Non-pigmented ciliary epithelial cell (primary cell): ENCODE data around the gene GAPT.

Experiments
- DNase-seq: peaks from one replicate; pipeline ENCODE4 v3.0.0-alpha.2; 2010; ENCODE audit warnings: low read depth

Gene GAPT

GRCh38 chr5:58462154-58462553 is 29.1 kb upstream of the GAPT start:
- no peak for DNase-seq

- DNase-seq, result no peak
These were observed 28.5 kb upstream of the GAPT start for GRCh38 chr5:58462623-58463230.

GRCh38 chr5:58466939-58467338 is 24.3 kb upstream of the GAPT start:
- no peak for DNase-seq

DNA sequence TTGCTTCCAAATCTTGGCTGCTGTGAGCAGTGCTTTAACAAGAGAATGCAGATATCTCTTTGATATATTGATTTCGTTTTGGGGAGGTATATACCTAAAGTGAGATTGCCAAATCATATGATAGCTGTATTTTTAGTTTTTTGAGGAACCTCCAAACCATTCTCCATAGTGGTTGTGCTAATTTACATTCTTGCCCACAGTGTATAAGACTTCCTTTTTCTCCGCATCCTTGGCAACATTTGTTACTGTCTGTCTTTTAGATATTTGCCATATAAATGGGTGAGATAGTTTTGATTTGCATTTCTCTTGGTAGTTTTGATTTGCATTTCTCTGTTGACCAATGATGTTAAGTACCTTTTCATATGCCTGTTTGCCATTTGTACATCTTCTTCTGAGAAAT is 21.3 kb upstream of the GAPT start:
- DNase-seq, result no peak

GRCh38 chr5:58475404-58475803 is 15.8 kb upstream of the GAPT start:
- no peak for DNase-seq

DNA sequence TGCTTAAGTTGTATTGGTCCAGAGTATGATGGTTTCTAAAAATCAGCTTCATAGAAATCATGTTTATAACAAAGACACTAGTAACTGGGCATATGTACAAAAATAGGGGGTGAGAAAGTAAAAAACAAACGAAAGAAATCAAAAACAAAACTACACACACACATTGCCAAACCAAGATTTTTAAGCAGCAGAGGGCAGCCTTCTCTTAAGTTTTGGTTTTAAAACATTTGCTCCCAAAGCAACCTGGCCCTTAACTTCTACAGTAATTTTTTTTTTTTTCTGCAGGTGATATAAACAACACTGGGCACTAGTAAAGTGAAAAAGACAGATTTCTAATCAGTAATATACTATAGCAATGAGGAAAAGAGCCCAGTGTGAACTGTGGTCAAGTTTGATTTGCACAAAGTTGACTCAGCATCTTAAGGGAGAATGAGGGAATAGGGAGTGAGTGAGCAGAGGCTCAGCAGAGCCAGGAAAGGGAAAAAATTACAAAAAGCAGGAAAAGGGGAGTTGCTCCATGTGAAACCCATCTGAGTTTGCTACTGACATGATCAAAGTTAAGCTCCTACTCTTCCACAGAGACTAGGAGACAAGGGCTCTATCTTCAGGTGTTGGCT is 13.4 kb upstream of the GAPT start:
- no peak for DNase-seq

- no peak for DNase-seq
These were observed 10.1 kb upstream of the GAPT start for GRCh38 chr5:58481066-58481676.

DNA sequence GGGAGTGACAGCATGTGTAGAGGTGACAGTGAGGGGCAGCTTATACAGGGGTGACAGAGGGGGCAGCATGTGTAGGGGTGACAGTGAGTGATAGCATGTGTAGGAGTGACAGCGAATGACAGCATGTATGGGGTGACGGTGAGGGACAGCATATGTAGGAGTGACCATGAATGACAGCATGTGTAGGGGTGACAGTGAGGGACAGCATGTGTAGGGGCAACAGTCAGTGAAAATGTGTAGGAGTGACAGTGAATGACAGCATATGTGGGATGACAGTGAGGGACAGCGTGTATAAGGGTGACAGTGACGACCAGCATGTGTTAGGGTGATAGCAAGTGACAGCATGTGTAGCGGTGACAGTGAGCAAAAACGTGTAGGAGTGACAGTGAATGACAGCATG is 9.4 kb upstream of the GAPT start:
- no peak for DNase-seq

DNA sequence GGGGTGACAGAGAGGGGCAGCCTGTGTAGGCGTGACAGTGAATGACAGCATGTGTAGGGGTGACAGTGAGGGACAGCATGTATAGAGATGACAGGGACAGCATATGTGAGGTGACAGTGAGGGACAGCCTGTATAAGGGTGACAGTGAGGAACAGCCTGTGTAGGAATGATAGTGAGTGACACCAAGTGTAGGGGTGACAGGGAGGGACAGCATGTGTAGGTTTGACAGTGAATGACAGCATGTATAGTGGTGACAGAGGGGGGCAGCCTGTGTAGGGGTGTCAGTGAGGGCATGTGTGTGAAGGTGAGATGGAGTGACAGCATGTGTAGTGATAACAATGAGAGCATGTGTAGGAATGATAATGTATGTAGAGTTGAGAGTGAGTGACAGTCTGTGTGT is 8.7 kb upstream of the GAPT start:
- DNase-seq, result no peak

DNA sequence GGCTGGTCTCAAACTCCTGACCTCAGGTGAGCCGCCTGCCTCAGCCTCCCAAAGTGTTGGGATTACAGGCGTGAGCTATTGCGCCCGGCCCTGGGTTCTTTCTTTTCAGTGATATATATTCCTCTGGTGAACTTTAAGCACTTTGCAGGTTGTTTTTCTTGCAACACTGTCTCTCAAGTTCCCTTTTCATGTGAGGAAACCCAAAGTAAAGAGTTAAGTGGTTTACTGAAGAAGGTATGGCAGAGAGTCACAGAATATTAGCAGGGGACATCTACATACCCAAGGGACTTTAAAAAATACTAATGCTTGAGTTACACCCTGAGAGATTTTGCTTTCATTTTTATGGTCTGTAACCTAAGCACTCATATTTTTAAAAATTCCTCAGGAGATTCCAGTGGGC is 6.7 kb upstream of the GAPT start:
- DNase-seq, result no peak

- DNase-seq, result no peak
These were observed 4.9 kb upstream of the GAPT start for GRCh38 chr5:58486290-58486689.

DNA sequence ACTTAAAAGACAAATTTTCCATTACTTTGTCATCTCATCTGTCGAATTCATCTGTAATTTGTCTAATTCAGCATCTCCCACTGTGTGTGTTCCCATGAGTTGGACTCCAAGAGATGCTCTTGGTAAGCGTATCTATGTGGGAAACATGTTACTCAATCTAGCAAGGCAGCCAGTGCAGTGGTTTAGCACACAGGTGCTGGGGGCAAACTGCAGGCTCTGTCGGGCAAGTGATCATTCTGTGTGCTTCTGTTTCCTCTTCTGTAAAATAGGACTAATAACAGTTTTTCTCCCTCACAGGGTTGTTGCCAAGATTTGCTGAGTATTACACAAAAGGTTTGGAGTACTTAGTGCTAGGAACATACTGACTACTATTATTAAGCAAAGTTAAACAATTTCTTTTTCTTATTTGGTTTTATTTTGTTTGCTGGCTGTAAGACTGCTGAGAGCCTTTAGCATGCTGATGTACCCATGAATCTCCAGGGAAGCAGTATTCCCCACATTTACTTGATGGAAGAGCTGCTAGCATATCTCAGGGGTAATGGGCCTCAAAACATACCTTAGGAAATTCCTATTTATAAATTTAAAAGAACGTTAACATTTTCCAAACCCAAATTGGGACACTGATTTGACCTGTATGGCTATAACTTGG is 709 bp upstream of the GAPT start:
- no peak for DNase-seq

GRCh38 chr5:58493141-58493540 is 1.9 kb downstream of the GAPT start:
- no peak for DNase-seq

- no peak for DNase-seq
These were observed 5.3 kb downstream of the GAPT start for GRCh38 chr5:58496488-58496887.

- DNase-seq, result no peak
These were observed 6.2 kb downstream of the GAPT start for GRCh38 chr5:58497386-58497785.

- DNase-seq, result no peak
These were observed 6.7 kb downstream of the GAPT start for GRCh38 chr5:58497921-58498320.

GRCh38 chr5:58498340-58498942 is 7.2 kb downstream of the GAPT start:
- DNase-seq, result peak; percentile 5

DNA sequence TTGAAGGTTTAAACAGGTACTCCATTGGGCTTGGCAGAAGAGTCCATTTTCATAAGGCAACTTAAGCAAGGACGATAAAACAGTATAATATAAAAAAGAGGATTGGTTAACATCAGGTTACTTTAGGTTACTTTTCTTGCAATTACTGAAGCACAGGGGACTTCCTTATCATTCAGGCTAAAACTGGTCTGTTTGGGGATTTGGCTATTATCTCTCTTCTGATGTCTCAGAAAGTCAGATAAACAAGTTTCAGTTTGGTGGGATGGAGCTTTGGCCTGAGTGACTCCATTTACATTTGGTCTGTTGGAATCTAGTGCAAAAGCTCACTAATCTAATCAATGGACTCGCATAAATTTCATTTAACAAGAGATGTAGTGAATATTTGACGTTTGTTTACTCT is 8.0 kb downstream of the GAPT start:
- DNase-seq, result no peak

- no peak for DNase-seq
These were observed 8.7 kb downstream of the GAPT start for GRCh38 chr5:58499941-58500340.

DNA sequence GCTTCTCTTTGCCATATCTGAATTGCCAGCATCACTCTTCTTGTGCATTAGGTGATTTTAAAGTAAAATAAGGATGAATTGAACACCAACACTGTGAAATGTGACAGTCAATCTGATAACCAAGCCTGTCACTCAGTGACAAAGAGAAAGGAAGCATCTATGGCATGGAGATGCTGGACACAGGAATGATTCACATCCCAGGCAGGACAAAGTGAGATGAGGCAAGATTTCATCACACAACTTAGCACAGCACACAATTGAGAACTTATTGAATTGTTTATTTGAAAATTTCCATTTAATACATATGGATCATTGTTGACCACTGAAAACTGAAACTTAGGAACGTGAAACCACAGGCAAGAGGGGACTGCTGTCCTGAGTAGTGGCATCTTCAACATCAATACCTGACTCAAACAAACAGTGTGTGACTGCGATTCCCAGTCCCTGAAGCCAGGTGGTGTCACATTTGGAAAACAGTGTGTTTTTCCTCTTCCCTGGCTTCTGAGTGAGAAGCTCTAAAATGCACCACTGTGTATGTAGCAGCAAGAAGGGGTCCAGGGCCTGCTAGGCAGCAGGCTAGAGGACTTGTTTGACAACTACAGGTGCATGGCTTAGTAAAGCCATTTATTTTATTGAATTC is 10.7 kb downstream of the GAPT start:
- no peak for DNase-seq

DNA sequence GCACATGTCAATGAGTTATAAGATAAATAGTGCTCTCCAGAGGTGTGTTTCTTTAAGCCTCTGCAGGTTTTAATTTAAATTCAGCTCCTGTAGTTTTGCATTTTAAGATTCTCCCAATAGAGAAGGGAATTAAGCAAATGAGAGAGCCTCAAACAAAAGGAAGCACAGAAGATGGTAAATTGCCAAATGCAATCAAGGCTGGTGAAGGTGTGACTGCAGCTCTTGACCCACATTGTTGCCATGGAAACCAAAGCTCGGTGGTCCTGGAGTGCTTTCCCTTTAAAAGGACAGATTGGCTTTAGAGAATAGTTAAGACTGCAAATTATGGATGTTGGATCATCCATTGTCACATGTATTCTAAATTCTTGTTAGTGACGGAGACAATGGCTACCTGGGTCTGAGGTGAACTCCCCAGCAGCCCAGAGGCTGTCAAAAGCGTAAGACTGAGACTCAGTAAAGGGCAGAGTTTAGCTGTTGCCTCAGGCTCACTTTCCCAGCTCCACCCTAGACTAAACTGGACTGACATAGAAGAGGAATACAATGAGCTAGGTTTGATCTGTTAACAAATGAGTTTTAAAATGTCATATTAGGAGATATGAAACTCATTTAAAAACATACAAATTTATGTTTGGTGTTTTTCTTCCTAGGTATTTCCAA is 12.3 kb downstream of the GAPT start:
- no peak for DNase-seq

GRCh38 chr5:58504766-58505165 is 13.5 kb downstream of the GAPT start:
- DNase-seq, result no peak
